HL-60/S4 (cell line): Measurements from ENCODE around the gene ZNHIT6.
"Not testable (repeated sequence)": the region's sequence is repeated elsewhere in the genome, so short reads cannot be mapped to it uniquely, and the experiment has no call there.

Experiments used
- in situ Hi-C: fragments of 300-500 bp; cut with MboI; formaldehyde crosslinking; loops from 2 replicates; pipeline ENCODE4 v1.14.3; 2022; ENCODE audit warnings: low sequenced_read_pairs

Gene ZNHIT6

DNA sequence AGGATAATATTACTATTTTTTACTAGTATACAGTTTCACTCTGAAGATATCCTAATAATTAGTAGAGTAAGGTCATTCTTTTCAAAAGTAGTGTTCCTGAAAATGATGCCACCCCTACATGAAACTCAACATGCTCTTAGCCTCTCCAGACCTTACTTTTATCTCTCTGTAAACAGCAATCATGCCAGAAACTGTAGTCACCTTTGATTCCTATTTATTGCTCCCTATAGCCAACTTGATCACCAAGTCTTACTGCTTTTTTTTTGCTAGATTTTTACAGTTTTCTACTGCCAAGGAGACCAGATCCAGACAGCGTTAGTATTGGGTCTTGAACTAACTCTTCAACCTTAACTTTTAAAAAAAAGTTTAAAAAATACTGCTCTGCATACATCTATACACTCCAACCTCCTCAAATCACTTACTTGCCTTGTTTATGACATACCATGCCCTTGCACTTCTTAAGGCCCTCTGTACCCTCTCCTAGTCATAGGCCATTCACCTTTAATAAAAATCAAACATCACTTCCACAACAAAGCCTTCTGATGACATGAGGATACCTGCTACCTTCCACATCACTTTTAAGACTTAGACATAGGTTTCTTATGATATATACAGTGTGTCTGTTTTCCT lies 36.1 kb downstream of the ZNHIT6 start:
- in situ Hi-C loops: no loop called here

DNA sequence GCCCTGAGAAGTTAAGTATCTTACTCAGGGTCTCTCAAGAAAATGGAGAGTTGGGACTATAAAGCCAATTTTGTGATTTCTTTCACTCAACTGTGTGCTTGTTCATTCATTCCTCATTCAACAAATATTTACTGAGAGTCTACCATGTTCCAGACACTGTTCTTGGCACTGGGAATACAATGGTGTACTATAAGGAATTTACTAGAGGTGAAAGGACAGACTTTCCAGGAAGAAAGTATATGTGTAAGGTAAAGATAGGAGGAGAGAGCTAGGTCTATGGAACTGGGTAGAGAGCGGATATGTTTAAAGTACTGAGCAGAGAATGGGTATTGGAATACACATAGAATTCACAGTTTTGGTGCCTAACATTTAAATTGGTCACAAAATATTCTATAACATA lies 42.3 kb downstream of the ZNHIT6 start:
- in situ Hi-C loops: no loop called here

DNA sequence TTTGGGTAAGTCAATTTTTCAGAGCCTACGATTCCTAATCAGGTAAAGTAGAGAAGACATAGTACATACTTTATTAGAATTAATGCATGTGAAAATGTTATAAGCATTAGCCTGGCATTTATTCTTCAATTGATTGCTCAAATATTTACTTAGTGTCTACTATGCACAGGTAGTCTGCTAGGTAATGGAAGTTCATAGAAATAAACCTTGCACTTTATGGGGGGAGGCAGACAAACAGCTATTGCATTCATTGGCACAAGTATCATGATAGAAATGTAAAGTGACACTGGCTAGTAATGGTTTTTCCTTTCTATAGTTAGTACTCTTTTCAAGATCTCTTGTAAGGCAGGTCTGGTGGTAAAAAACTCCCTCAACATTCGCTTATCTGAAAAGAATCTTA lies 44.9 kb downstream of the ZNHIT6 start:
- in situ Hi-C loops: no loop called here

DNA sequence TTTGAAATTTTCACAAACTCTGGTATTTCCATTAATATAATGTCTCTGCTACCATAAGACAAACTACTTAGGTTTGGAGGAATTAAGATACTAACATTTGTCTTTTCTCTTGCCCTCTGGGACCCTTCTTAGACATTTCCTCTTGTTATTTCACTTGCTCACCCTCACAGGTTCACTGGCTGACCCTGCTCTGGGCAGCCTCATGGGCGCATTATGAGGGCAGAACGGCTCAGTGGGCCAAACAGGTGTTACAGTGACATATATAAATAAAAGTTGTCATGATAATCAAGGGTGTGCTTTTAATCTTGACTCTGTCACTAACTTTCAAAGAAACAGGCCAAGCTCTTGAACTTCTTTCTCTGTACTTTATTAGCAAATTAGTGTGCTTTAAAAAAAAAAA lies 46.5 kb downstream of the ZNHIT6 start:
- in situ Hi-C loops: no loop called here

DNA sequence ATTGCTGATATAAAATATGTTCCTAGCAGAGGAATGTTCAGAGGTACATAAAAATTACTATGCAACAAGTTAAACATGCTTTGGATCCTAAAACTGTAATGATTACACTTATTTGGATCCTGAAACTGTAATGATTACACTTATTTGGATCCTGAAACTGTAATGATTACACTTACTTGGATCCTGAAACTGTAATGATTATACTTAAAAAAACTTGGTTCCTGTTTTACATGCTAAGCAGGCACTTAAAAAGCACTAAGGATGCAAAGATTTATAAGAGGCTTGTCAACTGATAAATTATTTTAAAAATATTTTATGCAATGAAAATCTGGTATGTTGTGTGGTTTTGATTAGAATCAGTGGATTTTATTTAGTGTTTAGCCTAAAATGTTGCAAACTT lies 47.7 kb downstream of the ZNHIT6 start:
- in situ Hi-C loops: no loop called here

DNA sequence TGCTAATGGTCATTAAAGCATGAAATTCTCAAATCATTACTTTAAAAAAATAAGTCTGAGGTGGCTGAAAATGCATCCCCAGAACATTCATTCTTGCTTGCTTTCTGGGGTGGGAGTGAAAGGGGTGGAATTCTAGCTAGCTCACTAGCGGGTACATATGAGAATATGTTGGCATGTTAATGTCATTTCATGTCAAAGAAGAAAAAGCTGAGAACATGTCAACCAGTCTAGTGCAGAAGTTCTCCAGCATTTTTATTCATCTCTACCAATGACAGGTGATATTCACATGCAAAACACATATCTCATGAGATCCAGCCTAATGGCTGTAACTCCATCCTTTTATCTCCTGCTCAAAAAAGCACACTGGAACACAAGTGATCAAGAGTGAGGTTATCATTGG lies 49.1 kb downstream of the ZNHIT6 start:
- in situ Hi-C loops: no loop called here

DNA sequence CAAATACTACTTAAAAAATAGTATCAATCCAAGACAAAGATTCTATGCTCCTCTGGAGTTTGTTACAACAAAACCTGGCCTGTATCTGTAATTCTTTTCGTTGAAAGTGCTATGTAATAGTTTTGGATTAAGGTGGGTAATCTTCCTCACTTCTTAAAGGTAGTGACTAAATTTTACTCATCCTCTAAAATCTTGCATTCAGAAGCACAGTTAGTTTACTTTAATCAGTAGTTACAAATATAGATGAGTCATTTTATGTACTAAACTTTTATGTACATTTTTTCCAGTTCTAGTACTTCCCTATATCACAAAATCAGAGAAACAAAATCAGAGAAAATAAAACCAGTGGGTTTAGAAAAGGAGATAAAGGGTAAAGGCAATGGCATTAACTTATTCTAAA lies 51.3 kb downstream of the ZNHIT6 start:
- in situ Hi-C loops: no loop called here

DNA sequence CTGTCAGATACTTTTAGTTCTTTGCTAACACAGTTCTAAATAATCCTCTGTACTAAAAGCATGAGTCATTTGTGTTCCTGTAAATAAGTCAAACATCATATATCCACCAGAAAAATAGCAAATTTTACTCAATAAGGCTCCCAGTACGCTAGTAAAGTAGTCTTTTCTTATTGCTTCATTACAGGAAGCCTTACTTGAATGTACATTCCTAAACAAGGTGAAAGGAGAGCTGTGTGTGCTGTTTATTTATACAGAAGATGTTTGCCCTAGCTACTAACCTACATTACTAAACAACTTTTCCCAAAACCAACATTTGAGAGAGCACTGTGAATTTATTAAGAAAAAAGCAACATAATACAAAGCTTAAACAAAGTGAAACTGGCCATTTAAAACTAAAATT lies 52.0 kb downstream of the ZNHIT6 start:
- in situ Hi-C loops: no loop called here

DNA sequence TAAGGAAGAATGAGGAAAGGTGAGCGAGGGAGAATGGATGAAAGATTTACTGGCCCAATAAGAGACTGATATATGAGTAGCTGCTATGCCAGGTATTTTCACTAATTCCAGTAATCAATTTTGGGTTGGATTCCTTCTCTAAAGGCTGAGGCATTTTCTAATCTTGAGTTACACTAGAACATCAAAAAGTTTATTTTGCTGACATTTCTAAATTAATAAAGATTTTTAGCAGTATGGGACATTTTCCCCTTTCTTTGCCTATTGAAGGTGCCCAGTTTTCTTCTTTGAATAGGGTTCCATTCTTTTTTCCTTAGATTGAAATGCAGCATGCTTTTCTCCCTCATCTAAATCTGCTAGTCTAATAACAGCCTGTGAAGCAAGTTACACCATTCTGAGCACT lies 52.9 kb downstream of the ZNHIT6 start:
- in situ Hi-C loops: no loop called here

DNA sequence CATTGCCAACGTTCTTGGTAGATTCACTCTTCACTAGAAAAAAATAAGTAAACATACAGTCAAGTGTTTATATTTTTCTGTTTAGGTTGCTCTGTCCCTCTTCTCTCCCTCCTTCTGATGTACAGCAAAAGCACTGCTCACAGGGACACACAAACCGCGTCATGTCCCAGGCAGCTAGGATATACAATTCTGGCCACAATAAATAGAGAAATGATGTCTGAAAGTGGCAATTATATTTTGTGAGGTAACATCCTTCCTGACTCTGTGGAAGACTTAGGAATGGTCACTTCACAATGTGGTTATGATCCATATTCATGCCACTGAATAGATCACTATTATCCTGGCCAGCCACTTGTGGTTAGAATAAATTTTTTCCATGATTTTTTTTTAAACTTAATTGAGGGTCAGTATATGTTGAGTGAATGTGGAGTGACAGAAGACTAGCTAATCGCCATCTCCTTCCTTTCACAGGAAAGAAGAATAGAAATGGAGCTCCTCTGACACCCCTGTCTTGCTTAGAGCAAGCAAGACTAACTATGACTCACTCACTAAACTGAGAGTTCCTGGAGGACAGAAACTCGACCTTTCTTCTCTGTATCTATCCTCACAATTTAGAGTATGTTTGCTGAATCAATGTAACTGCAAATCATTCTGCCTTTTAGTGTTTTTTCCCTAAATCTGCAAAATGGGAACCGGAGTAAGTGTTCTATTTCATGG lies 54.0 kb downstream of the ZNHIT6 start:
- in situ Hi-C loops: no loop called here

DNA sequence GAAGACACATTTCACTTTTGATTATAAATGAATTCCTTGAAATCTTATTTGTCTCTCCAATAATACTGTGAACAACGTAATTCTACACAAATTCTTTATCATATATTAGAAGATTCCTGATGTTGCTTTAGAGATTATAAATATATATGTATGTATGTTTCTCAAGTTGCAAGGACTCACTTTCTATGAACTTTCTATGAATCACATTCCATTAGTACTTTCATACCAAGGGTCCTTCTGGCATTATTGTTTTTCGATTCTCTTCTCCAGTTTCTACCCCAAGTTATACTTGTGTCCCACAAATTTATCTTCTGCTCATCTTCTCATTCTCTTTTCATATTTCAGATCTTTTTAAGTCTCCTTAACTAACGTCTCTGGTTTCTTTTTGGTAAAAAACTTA lies 55.9 kb downstream of the ZNHIT6 start:
- in situ Hi-C loops: no loop called here

DNA sequence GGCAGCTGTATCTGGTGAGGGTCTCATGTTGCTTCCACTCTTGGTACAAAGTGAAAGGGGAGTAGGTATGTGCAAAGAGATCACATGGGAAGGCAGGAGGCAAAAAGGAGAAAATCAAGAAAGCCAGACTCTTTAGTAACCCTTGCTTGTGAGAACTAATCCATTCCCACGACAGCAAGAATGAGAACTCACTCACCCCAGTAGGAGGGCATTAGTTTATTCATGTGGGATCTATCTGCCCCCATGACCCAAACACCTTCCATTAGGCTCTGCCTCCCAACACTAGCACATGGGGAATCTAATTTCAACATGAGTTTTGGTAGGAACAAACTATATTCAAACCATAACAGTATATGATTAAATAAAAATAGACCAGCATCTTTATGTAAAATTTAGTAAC lies 57.6 kb downstream of the ZNHIT6 start:
- in situ Hi-C loops: no loop called here

DNA sequence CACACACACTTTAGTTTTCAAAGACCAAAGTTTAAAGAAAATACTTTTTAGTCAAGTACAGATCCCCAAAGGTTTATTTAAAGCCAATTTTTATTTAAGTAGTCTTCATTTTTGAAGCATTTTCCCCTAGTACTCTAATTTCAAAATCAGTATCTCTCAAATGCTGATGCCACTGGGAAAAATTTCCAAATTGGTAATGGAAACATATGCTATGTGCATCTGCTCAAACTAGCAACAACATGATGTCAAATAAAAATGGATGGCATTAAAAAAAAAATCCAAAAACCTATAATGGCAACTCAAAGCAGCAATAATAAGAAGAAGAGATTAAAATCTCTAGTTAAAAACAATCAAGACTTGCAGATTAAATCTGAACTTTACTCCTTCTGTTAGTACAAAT lies 58.6 kb downstream of the ZNHIT6 start:
- in situ Hi-C loops: no loop called here

DNA sequence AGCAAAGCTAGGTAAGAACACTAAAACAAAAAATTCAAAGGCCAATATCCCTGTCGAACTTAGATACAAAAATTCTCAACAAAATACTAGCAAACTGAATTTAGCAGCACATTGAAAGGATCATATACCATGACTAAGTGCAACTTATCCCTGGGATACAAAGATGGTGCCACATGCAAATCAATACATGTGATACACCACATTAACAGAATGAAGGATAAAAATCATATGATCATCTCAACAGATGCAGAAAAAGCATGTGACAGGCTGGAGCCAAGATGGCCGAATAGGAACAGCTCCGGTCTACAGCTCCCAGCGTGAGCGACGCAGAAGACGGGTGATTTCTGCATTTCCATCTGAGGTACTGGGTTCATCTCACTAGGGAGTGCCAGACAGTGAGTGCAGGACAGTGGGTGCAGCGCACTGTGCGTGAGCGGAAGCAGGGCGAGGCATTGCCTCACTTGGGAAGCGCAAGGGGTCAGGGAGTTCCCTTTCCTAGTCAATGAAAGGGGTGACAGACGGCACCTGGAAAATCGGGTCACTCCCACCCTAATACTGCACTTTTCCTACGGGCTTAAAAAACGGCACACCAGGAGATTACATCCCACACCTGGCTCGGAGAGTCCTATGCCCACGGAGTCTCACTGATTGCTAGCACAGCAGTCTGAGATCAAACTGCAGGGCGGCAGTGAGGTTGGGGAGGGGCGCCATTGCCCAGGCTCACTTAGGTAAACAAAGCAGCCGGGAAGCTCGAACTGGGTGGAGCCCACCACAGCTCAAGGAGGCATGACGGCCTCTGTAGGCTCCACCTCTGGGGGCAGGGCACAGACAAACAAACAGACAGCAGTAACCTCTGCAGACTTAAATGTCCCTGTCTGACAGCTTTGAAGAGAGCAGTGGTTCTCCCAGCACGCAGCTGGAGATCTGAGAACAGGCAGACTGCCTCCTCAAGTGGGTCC lies 66.4 kb downstream of the ZNHIT6 start:
- in situ Hi-C loops: not testable (repeated sequence)

DNA sequence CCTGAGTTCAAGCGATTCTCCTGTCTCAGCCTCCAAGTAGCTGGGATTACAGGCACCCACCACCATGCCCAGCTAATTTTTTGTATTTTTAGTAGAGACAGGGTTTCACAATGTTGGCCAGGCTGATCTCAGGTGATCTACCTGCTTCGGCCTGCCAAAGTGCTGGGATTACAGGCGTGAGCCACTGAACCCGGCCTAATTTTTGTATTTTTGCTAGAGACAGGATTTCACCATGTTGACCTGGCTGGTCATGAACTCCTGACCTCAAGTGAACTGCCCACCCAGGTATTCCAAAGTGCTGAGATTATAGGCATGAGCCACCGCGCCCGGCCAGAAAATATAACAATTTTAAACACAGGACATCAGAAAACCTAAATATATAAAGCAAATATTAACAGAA lies 68.3 kb downstream of the ZNHIT6 start:
- in situ Hi-C loops: not testable (repeated sequence)

DNA sequence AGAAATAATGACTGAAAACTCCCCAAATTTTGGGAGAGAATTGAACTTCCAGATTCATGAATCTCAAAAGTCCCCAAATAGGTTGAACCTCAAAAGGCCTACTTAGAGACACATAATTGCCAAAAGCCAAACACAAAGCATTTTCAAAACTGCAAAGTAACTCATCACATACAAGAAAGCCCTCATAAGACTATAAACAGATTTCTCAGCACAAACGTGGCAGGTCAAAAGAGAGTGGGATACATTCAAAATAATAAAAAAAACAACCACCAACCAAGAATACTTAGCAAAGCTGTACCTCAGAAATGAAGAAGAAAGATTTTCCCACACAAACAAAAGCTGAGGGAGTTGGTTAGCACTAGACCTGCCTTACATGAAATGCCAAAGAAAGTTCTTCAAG lies 69.8 kb downstream of the ZNHIT6 start:
- in situ Hi-C loops: no loop called here

DNA sequence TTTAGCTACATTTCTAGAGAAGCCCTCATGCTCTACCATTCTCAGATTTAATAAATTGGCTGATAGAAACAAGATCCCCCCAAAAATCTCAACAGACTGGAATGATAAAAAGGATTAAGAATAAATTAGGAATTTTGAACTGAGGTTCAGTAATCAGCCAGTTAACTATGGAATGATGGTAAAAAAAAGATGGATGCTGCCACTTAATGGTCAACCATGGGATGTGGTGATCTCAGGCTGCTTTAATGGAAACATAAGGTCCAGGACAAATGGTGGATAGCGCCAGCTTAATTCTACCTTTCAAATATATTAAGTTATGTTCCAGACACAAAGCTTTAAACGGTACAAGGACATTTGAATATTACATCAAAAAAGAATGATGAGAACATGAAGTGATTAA lies 77.7 kb downstream of the ZNHIT6 start:
- in situ Hi-C loops: no loop called here

DNA sequence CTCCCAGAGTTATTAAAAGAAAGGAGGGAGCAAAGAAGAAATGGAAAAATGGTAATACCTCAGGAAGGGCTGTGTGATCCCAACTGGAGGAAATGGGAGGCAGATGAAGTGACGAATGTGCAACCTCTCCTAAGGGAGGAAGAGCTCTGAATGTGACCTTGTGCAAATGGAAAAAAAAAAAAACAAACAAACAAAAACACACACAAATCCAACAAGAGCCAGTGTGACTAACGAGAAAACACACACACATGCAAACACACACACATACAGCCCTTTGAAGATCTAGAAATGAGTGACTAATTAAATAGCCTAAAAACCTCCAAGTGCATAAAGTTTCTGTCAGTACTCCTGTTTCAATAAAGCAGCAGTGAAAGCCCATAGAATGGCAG lies 78.7 kb downstream of the ZNHIT6 start:
- in situ Hi-C loops: no loop called here

DNA sequence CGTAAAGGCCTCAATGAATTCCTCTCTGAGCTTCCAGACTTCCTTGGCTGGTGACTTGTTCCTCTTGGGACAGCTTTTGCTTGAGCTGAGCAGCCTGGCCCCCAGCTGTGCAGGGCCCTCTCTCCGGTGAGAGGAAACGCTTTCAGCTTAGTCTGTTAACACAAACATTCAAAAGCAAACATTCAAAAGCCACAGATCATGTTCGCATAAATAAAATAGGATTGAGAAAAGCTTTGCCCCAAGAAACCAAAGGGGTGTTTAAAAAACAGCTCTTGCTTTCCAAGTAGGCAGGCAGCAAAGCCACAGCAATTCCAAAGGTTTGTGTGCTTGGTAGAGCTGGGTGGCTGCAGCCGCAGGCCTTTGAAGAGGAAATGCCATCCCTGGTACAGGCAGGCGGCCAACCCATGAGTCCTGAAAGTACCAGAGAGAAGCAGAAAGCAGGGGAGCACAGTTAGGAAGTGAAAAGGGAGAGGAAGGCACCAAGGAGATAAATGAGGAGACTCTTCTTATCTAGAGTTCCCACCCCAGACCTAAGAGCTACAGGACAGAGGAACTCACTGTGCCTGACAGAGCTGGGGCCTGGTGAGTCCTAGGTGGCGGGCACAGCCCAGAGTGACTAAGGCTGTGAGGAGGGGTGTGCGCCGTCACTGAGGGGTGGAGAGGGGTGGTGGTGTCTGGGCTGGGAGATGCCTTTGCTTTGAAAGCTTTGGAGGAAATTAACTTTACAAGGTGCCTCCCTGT lies 79.3 kb downstream of the ZNHIT6 start:
- in situ Hi-C loops: no loop called here

DNA sequence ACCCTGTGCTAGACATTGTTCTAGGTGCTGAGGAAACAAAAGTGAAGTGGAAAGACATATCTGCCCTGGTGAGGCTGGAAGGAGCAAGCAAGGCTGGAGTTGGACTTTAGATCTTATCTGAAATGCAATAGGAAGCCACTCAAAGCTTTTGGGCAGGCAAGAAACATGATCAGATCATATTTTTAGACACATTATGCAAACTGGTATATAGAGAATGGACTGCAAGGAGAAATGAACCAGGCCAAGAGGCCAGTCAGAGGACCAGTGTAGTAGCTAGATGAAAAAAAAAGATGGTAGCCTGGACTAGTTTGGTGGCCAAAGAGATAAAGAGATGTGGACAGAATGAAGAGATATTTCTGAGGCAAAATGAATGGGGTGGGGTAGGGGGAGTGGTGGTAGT lies 81.4 kb downstream of the ZNHIT6 start:
- in situ Hi-C loops: no loop called here

DNA sequence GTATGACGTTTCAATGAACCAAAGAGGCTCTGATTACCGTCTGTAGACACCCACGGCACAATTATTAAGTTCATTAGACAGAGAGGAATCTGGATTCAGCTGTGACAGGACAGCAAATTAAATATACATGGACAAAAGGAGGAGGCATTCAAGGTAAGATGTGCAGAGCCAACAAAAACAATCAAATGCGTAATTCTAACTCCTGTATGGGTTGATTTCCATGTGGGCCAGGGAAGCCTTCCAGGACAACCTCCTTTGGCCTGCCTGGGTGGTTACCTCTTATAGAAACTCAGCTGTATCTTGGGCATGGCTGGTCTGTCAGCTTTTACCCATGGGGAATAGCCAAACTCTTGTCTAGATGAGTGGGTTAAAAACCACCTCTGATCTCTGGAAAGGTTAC lies 83.9 kb downstream of the ZNHIT6 start:
- in situ Hi-C loops: no loop called here
